Measurements from ENCODE around the gene MEAK7.

DNA sequence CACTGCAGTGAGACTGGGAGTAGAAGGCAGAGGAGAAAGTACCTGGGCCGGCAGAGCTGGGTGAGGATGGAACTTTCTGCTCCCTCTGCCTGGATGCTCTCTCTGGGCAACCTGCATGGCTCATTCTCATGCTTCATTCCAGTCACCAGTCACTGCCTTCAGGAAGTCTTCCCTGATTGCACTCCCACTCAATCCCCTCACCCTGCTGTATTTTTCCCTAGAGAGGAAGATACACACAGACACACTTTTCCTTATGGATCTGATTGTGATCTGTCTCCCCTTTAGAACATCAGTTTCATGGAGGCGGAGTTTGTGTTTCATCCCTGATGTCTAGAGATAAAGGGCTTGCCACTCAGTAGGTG, 44.9 kb downstream of the MEAK7 start:
- TF ChIP-seq CTCF (IDR thresholded peaks at IDR 0.05) (no peak), POLR2A (IDR thresholded peaks at IDR 0.05) (no peak)

Measured in adrenal gland (tissue), 5 donors.